PFSK-1 (cell line): ENCODE results near the gene GPR62.

Source experiments
- FOXP2 ChIP-seq: optimal IDR thresholded peaks from 2 replicates; pipeline ENCODE3; 2011; ENCODE audit warnings: borderline replicate concordance, control low read depth, inconsistent platforms; ENCODE audit not compliant: insufficient read depth; ENCODE audit errors: extremely low read length, extremely low read depth
- POLR2AphosphoS5 ChIP-seq: IDR thresholded peaks from 2 replicates; pipeline ENCODE4 v1.6.1; 2012; ENCODE audit warnings: low read depth, mild to moderate bottlenecking, control low read depth, low read length, moderate library complexity
- REST ChIP-seq, 2 experiments: IDR thresholded peaks; 2 replicates each; pipeline versions ENCODE4 v1.6.1 to v1.8.0; 2011 to 2012; ENCODE audit warnings: low read depth in 2 of 2, low read length in 2 of 2, control low read depth in 1 of 2, inconsistent platforms in 1 of 2, mild to moderate bottlenecking in 1 of 2, moderate library complexity in 1 of 2; ENCODE audit not compliant: insufficient read depth in 1 of 2
- TAF1 ChIP-seq: IDR thresholded peaks from 2 replicates; pipeline ENCODE4 v1.6.1; 2012; ENCODE audit warnings: low read length, control low read depth, borderline replicate concordance; ENCODE audit not compliant: insufficient read depth

DNA sequence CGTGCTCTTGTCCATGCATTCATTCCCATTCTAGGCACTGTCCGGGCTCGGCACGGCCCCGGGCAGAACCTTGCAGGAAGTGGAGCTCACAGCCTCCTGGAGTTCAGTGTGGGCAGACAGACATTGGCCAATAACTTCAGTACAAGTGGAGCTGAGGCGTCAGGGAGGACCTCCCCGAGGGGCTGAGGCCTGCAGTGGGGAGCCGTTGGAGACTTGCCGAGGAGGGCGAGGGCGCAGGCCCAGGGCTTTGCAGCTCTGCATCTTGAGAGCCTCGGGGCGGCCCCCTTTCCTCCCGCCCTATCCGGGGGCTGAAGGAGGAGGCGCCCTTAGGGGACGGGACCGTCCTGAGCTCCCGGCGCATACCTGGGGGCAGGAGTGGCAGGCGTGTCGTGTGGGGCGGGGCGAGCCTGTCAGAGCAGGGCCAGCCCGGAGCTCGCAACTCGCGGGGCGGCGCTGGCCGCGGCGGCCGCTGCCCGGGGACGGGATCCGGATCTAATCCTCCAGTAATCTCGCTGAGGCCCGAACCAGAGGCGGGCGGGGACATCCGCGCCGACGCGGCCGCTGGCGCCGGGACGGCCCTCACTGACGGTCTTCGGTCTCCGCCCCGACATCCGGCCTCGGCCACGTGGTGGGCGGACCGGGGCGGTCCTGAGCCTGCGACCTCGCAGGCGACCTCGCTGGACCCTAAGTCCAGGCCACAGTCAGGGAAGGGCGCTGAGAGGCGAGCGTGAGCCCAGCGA lies 27.8 kb downstream of the GPR62 start, which contains the start of gene ACY1:
- TF ChIP-seq REST (IDR thresholded peaks at IDR 0.05; ENCODE audit: insufficient read depth in 1 of 2, low read depth in 2 of 2, low read length in 2 of 2) = no peak; a peak in 1 of 4 replicates
- TF ChIP-seq POLR2AphosphoS5 = peak; percentile 86
- peak; percentile 73; the same call in 1 of the 2 replicates for TF ChIP-seq TAF1
- no peak for TF ChIP-seq FOXP2
